ENCODE measurements around the gene PSMG2. TPM values are rescaled to one million over a fixed set of nuclear protein-coding genes. Genes with fewer than 3 reads are reported as not detected.
A peak's percentile ranks its signal among the peaks of the same experiment; 100 is the strongest.

The PSMG2 gene
- total RNA-seq, 2 experiments from 2014 or later: 121 to 125 TPM

DNA sequence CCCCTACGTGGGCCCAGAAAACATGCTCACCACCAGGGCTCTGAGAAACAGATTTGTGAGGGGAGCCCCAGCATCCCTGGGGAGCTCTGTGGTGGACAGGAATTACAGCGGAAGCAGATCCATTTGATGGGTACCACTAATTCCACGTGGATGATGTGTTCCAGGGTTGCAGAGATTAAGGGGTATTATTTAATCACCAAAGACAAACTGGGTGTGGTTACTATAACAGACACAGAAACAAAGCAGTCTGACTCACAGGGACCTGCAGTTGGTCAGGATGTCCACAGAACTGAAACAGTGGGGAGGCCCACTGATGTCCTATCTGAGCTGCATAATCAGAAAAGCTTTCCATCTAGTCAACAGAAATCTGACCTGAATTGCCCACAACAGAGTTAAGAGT lies 65.8 kb downstream of the PSMG2 start:
- Mint-ChIP-seq H3K9me3 (no peaks in the 10 kb centered on the region), H3K27ac (no peak overlapping the region), H3K36me3 (no peaks in the 10 kb centered on the region), H3K4me3 (no peak overlapping the region), H3K27me3 (no peaks in the 10 kb centered on the region), H3K4me1 (no peaks in the 10 kb centered on the region)
- no peak for DNase-seq

DNA sequence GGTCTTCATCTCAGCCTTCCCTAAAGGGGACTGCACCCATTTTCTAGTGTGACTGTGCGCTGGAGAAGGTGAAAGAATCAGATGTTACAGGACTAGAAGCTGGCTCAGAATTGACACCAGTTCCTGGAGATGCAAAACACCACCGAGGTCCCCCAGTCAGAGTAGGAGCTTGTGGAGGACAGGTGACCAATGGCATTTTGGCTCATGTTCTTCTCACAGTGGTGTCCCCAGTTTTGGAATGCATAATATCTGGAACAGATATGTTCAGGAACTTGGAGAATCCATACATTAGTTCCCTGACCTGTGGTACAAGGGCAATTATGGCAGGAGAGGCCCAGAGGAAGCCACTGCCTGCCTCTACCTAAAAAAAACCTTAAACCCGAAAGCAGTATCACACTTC lies 66.3 kb downstream of the PSMG2 start:
- no peak for DNase-seq

DNA sequence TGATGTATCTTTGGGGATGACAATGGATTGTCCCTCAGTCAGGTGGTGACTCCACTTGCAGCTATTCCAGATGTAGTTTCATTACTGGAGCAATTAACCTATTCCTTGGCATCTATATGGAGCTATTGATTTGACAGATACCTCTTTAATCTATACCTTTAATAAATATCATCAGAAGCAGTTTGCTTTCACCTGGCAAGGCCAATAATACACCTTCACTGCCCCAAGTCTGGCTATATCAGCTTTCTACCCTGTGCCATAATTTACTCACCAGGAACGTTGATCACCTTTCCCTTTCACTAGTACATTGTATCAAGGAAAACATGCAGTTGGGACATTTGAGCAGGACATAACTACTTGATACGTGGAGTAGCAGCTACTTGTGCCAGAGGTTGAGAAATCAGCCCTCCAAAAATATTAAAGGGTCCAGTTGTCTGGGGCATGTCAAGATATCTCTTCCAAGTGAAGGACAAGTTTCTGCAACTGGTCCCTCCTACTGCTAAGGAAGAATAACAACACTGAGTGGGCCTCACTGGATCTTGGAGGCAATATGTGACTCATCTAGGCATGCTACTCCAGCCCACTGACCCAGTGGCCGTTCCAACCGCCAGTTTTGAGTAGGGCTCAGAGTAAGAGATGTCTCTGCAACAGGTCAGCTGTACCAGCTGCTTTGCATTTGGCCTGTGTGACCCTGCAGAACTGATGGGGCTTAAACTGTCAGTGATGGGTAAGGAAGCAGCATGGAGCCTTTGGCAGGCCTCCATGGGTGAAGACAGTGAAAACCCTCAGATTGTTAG lies 67.0 kb downstream of the PSMG2 start:
- no peaks in the 10 kb centered on the region for H3K4me1 Mint-ChIP-seq
- H3K27me3 Mint-ChIP-seq: no peaks in the 10 kb centered on the region
- H3K9me3 Mint-ChIP-seq: no peaks in the 10 kb centered on the region
- no peak overlapping the region for H3K4me3 Mint-ChIP-seq
- H3K27ac Mint-ChIP-seq: no peak overlapping the region
- H3K36me3 Mint-ChIP-seq: no peaks in the 10 kb centered on the region
- no peak for DNase-seq

More for the DNA sequence above, 66.3 kb downstream of the PSMG2 start:
- Mint-ChIP-seq H3K27me3 (no peaks in the 10 kb centered on the region), H3K36me3 (no peaks in the 10 kb centered on the region), H3K4me3 (no peak overlapping the region), H3K27ac (no peak overlapping the region), H3K9me3 (no peaks in the 10 kb centered on the region), H3K4me1 (no peaks in the 10 kb centered on the region)

DNA sequence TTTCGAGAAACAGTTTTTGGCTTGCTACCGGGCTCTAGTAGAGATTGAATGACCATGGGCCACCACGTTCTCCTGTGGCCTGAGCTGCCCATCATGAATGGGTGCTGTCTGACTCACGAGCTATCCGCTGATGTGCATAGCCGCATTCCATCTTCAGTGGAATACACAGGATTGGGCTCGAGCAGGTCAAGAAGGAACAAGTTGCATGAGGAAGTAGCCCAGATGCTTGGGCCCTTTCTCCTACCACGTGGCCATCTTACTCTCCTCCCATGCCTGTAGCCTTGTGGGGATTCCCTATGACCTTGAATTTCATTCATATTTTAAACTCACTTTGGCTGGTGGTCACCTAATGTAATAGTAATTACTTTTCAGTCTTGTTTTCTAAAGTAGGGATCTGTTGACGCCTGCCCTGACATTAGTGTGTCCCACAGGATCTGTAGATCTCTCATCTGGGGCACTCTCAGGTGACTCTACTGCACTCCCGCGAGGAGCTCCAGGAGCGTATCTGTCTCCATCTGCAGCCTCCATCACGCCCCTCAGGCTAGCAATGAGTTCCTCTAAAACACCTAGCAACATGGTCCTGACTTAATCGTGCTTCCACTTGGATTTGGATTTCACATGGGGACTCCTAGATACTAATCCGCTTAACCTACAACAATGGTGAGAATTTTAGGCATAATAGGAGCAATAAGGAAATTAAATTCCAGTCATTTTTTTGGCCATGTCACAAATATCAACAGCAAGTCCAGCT lies 67.8 kb downstream of the PSMG2 start:
- no peak for DNase-seq
- H3K4me1 Mint-ChIP-seq: no peaks in the 10 kb centered on the region
- no peak overlapping the region for H3K4me3 Mint-ChIP-seq
- no peaks in the 10 kb centered on the region for H3K27me3 Mint-ChIP-seq
- no peak overlapping the region for H3K27ac Mint-ChIP-seq
- no peaks in the 10 kb centered on the region for H3K9me3 Mint-ChIP-seq
- no peaks in the 10 kb centered on the region for H3K36me3 Mint-ChIP-seq

DNA sequence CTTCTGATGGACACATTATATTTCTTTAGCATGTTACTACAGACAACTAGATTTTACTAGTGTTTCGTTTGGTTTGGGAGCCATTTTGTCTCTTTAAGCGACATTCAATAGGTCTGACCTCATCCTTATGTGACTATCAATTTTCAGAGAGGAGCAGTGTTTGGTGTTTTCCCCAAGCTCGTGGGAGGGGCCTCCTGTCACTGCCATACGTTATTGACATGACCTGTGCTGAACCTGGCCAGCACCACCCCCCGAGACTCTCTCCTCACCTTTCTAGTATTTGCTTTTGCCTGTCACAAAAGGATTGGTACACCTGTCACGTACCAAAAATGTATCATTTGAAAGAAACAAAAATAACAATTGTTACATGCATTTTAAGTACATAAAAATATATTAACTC lies 69.3 kb downstream of the PSMG2 start:
- H3K27ac Mint-ChIP-seq: no peak overlapping the region
- H3K27me3 Mint-ChIP-seq: no peaks in the 10 kb centered on the region
- H3K4me3 Mint-ChIP-seq: no peak overlapping the region
- H3K4me1 Mint-ChIP-seq: no peaks in the 10 kb centered on the region
- peaks cover 4% of the 10 kb centered on the region for H3K9me3 Mint-ChIP-seq
- no peak for DNase-seq
- no peaks in the 10 kb centered on the region for H3K36me3 Mint-ChIP-seq

DNA sequence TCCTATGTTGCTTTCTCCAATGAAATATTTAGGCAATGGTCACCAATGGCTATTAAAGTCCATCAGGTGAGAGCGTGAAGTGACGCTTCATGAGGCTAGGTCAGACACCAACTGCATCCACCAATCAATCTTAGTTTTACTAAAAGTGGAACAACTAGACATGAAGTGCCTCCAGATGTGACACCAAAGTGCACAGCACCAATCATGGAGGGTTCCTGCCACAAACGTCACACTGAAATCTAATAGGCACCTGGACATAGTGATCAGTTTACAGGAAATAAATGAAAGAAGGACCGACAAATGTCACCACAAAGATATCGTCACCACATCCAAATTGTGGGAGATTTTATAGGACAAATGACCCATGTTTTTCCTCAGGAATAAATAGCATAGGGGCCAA lies 70.5 kb downstream of the PSMG2 start:
- no peaks in the 10 kb centered on the region for H3K27me3 Mint-ChIP-seq
- H3K4me1 Mint-ChIP-seq: no peaks in the 10 kb centered on the region
- H3K4me3 Mint-ChIP-seq: no peak overlapping the region
- peaks cover 4% of the 10 kb centered on the region for H3K9me3 Mint-ChIP-seq
- H3K36me3 Mint-ChIP-seq: no peaks in the 10 kb centered on the region
- no peak for DNase-seq
- no peak overlapping the region for H3K27ac Mint-ChIP-seq

DNA sequence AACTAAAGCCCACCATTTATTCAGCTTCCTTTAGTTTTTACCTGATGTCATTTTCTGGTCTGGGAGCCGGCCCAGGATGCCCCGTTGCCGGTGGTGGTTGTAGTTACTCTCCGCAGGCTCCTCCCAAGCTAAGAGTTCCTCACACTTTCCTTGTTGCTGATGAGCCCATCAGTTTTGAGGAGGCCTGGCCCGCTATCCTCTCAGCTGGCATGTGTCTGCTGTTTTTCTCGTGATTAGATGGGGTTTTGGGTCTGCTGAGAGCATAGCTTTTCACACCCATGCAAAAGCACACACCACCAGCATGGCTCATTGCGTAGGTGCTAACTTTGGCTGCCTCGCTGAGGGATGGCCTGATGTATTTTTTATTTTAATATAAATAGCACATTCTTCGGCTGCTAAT lies 72.1 kb downstream of the PSMG2 start:
- peak overlapping the region; percentile 80 for H3K4me3 Mint-ChIP-seq

More for the DNA sequence above, 72.1 kb downstream of the PSMG2 start:
- Mint-ChIP-seq H3K4me1 (no peaks in the 10 kb centered on the region), H3K27me3 (no peaks in the 10 kb centered on the region), H3K36me3 (no peaks in the 10 kb centered on the region), H3K9me3 (peaks cover 4% of the 10 kb centered on the region), H3K27ac (peak overlapping the region; percentile 88)
- peak; percentile 13 for DNase-seq

Other genes starting within 250 kb of the PSMG2 start
- gene SPIRE1, start 44.9 kb upstream of the PSMG2 start, total RNA-seq: 1 to 10 TPM; 4.6 to 6.0 TPM
- gene CEP76, start 319 bp upstream of the PSMG2 start, total RNA-seq: 10 to 100 TPM; 14.4 to 16.8 TPM
- gene PTPN2, start 181.2 kb downstream of the PSMG2 start, total RNA-seq: 10 to 100 TPM; 50.9 to 57.2 TPM
- gene SEH1L, start 245.0 kb downstream of the PSMG2 start, total RNA-seq: 100 to 1,000 TPM; 146 to 155 TPM